ENCODE data around the gene ZMYM1.
"Not testable (repeated sequence)": the region's sequence is repeated elsewhere in the genome, so short reads cannot be mapped to it uniquely, and the experiment has no call there.

DNA sequence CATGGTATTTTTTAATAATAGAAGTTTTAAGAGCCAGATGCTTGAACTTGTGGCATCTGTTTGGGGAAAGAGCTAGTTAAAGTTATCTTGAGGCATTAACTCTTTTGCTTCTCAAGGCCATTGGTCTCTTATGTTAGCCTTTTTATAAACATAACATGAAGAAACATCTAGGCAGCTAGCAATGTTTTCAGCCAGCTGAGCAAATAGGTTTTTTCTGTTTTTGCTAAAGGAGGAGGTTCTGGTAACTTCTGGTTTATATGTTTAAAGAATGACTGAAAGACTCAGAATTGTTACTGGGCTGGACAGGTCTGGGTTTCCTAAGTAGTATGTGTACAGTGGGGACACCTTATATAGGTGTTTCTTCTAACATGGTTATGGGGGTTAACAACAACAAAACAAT, 63.1 kb downstream of the ZMYM1 start:
- not testable (repeated sequence) for TF ChIP-seq ZNF274 (IDR thresholded peaks at IDR 0.05; ENCODE audit: low read depth, low read length); YY1 (IDR thresholded peaks at IDR 0.05; ENCODE audit: insufficient read depth, insufficient read length); SUZ12 (IDR thresholded peaks at IDR 0.05; ENCODE audit: extremely low read depth, insufficient read depth, insufficient read length)
